OCI-LY3 (cell line): ENCODE measurements around the gene ETNK2.

Experiments
- CTCF ChIP-seq: fragments of 200-600, 300-600 bp; sonication (generic); IDR thresholded peaks from 2 replicates; pipeline ENCODE4 v1.5.1; 2014; ENCODE audit warnings: antibody characterized with exemption, low read length, low read depth
- EZH2phosphoT487 ChIP-seq: fragments of 200-600 bp; shearing (Covaris generic); IDR thresholded peaks from 2 replicates; pipeline ENCODE4 v1.6.1; 2018; ENCODE audit warnings: antibody characterized with exemption, mixed run types, low read depth

- no peak for TF ChIP-seq CTCF
- TF ChIP-seq EZH2phosphoT487 = no peak
Observed at GRCh38 chr1:204194771-204195170, 42.9 kb upstream of the ETNK2 start.
